ENCODE measurements around the gene SLC39A5. TPM values are rescaled to one million over a fixed set of nuclear protein-coding genes. Genes with fewer than 3 reads are reported as not detected.

SLC39A5 gene
- total RNA-seq, 2 experiments from 2014 or later, result 0.76 to 1.2 TPM

GRCh38 chr12:56206452-56207166 is 23.2 kb upstream of the SLC39A5 start:
- peak overlapping the region; percentile 94 for H3K27ac ChIP-seq (ENCODE audit: low read depth, low read length, poor library complexity, severe bottlenecking)
- peaks cover 67% of the 10 kb centered on the region for H3K36me3 ChIP-seq (ENCODE audit: insufficient read depth, low read length)
- H3K4me3 ChIP-seq (ENCODE audit: low read depth, low read length, poor library complexity, severe bottlenecking), result no peak overlapping the region
- no TSS peak for BruUV-seq (replicated peaks)
- no peaks in the 10 kb centered on the region for H3K79me2 ChIP-seq (ENCODE audit: insufficient read depth, low read depth, low read length)
- H3K9me2 ChIP-seq (ENCODE audit: insufficient read depth, low read length), result no peaks in the 10 kb centered on the region
- H4K20me1 ChIP-seq (ENCODE audit: insufficient read depth, low read length), result no peaks in the 10 kb centered on the region
- H2AFZ ChIP-seq (ENCODE audit: low read length), result no peak overlapping the region
- POLR2A ChIA-PET, result interaction anchor here (0.8 to 6.1 kb wide), 4 partner anchors 15 to 153 kb away, joined by 3 to 85 read pairs (median 4); partner anchors contain the start of genes IL23A, RNF41 and STAT2
- H3K4me2 ChIP-seq (ENCODE audit: low read length), result peak overlapping the region; percentile 86
- H3K9me3 ChIP-seq (ENCODE audit: low read length), result no peaks in the 10 kb centered on the region
- peaks cover 42% of the 10 kb centered on the region for H3K4me1 ChIP-seq (ENCODE audit: insufficient read depth, low read length, poor library complexity, severe bottlenecking)
- intact Hi-C loops (cut with micrococcal nuclease; ENCODE audit: unreplicated experiment), result loop anchor here (2.0 kb wide), 1 partner anchor 14 kb away; the partner anchor contains the start of gene RNF41
- CTCF ChIA-PET (ENCODE audit: unreplicated experiment), result interaction anchor here (0.6 to 4.4 kb wide), 3 partner anchors 10 to 897 kb away, joined by 3 to 35 read pairs (median 3); partner anchors contain the start of gene RNF41
- peak; percentile 66 for DNase-seq (ENCODE audit: low spot score)
- TF ChIP-seq CTCF (conservative IDR thresholded peaks at IDR 0.05; ENCODE audit: low read length) (peak; percentile 78), EZH2phosphoT487 (IDR thresholded peaks at IDR 0.05; ENCODE audit: borderline replicate concordance, low read depth, low read length) (no peak)

GRCh38 chr12:56208006-56208405 is 21.8 kb upstream of the SLC39A5 start:
- Histone ChIP-seq H3K9me3 (ENCODE audit: low read length) (no peaks in the 10 kb centered on the region), H2AFZ (ENCODE audit: low read length) (no peak overlapping the region), H3K36me3 (ENCODE audit: insufficient read depth, low read length) (peaks cover 81% of the 10 kb centered on the region), H3K79me2 (ENCODE audit: insufficient read depth, low read depth, low read length) (no peaks in the 10 kb centered on the region), H3K4me3 (ENCODE audit: low read depth, low read length, poor library complexity, severe bottlenecking) (peak overlapping the region; percentile 41), H3K27ac (ENCODE audit: low read depth, low read length, poor library complexity, severe bottlenecking) (peak overlapping the region; percentile 94), H3K9me2 (ENCODE audit: insufficient read depth, low read length) (no peaks in the 10 kb centered on the region), H3K4me1 (ENCODE audit: insufficient read depth, low read length, poor library complexity, severe bottlenecking) (peaks cover 42% of the 10 kb centered on the region), H3K4me2 (ENCODE audit: low read length) (peak overlapping the region; percentile 86), H4K20me1 (ENCODE audit: insufficient read depth, low read length) (no peaks in the 10 kb centered on the region)
- DNase-seq (ENCODE audit: low spot score), result peak; percentile 97
- ChIA-PET POLR2A (interaction anchor here (0.5 to 6.1 kb wide), 10 partner anchors 8 to 241 kb away, joined by 3 to 85 read pairs (median 4); partner anchors contain the start of genes RNF41 and TIMELESS), CTCF (ENCODE audit: unreplicated experiment) (interaction anchor here (0.6 to 4.4 kb wide), 6 partner anchors 11 to 261 kb away, joined by 3 to 35 read pairs (median 4); partner anchors contain the start of genes RNF41 and SMARCC2)
- no TSS peak for BruUV-seq (replicated peaks)
- no peak for TF ChIP-seq EZH2phosphoT487 (IDR thresholded peaks at IDR 0.05; ENCODE audit: borderline replicate concordance, low read depth, low read length)
- no peak for TF ChIP-seq CTCF (conservative IDR thresholded peaks at IDR 0.05; ENCODE audit: low read length)
- intact Hi-C loops (cut with micrococcal nuclease; ENCODE audit: unreplicated experiment), result loop anchor here (1.0 kb wide), 1 partner anchor 16 kb away; the partner anchor contains the start of gene NABP2

- no peak overlapping the region for H2AFZ ChIP-seq (ENCODE audit: low read length)
- intact Hi-C loops (cut with micrococcal nuclease; ENCODE audit: unreplicated experiment), result no loop called here
- H3K9me2 ChIP-seq (ENCODE audit: insufficient read depth, low read length), result no peaks in the 10 kb centered on the region
- peaks cover 83% of the 10 kb centered on the region for H3K36me3 ChIP-seq (ENCODE audit: insufficient read depth, low read length)
- H3K27ac ChIP-seq (ENCODE audit: low read depth, low read length, poor library complexity, severe bottlenecking), result no peak overlapping the region
- POLR2A ChIA-PET, result no interaction called here
- no peak for DNase-seq (ENCODE audit: low spot score)
- CTCF ChIA-PET (ENCODE audit: unreplicated experiment), result no interaction called here
- peaks cover 14% of the 10 kb centered on the region for H3K4me1 ChIP-seq (ENCODE audit: insufficient read depth, low read length, poor library complexity, severe bottlenecking)
- no TSS peak for BruUV-seq (replicated peaks)
- no peaks in the 10 kb centered on the region for H3K9me3 ChIP-seq (ENCODE audit: low read length)
- H3K79me2 ChIP-seq (ENCODE audit: insufficient read depth, low read depth, low read length), result no peaks in the 10 kb centered on the region
- TF ChIP-seq CTCF (conservative IDR thresholded peaks at IDR 0.05; ENCODE audit: low read length) (no peak), EZH2phosphoT487 (IDR thresholded peaks at IDR 0.05; ENCODE audit: borderline replicate concordance, low read depth, low read length) (no peak)
- no peak overlapping the region for H3K4me3 ChIP-seq (ENCODE audit: low read depth, low read length, poor library complexity, severe bottlenecking)
- H3K4me2 ChIP-seq (ENCODE audit: low read length), result no peak overlapping the region
- no peaks in the 10 kb centered on the region for H4K20me1 ChIP-seq (ENCODE audit: insufficient read depth, low read length)
These were observed 17.5 kb upstream of the SLC39A5 start for GRCh38 chr12:56212361-56212760.
